BJ (cell line): ENCODE data around the gene KCNH8. TPM values are rescaled to one million over a fixed set of nuclear protein-coding genes. Genes with fewer than 3 reads are reported as not detected.

Experiments
- CTCF ChIA-PET: fragments of 350-600 bp; formaldehyde crosslinking; extraction: SDS; loops from one replicate; lab custom pipeline; 2021; ENCODE audit warnings: antibody characterized with exemption, inconsistent platforms; lab: Yijun Ruan, JAX
- POLR2A ChIA-PET: fragments of 300-600 bp; sonication (Branson Sonifier 250); formaldehyde crosslinking; extraction: SDS; loops from one replicate; lab custom pipeline; 2021; ENCODE audit warnings: antibody characterized with exemption; lab: Charles Lee
- DNase-seq: peaks from one replicate; pipeline ENCODE4 v3.0.0-alpha.2; 2011; ENCODE audit warnings: low read depth
- H3K27me3 ChIP-seq: 2 replicates; pipeline ENCODE4 v1.6.0; 2011; ENCODE audit warnings: low read length; ENCODE audit not compliant: control insufficient read depth, insufficient read depth
- H3K36me3 ChIP-seq: 2 replicates; pipeline ENCODE4 v1.5.1; 2011; ENCODE audit warnings: low read length; ENCODE audit not compliant: control insufficient read depth, insufficient read depth
- H3K4me3 ChIP-seq: 2 replicates; pipeline ENCODE4 v1.5.1; 2011; ENCODE audit warnings: low read depth, mild to moderate bottlenecking, control low read depth, low read length
- CTCF ChIP-seq: IDR thresholded peaks from 2 replicates; pipeline ENCODE4 v1.5.1; 2011; ENCODE audit warnings: low read depth, mild to moderate bottlenecking, control low read depth, inconsistent platforms, low read length, moderate library complexity; ENCODE audit not compliant: insufficient read depth
- polyA plus RNA-seq: library from polyadenylated mRNA; depleted of rRNA; stranded (reverse); fragments of >200 nt; gene quantifications from 2 replicates; pipeline ENCODE4 v1.2.3, GENCODE V29; 2011

Gene KCNH8
- polyA plus RNA-seq, 1 experiment: 0.02 TPM

DNA sequence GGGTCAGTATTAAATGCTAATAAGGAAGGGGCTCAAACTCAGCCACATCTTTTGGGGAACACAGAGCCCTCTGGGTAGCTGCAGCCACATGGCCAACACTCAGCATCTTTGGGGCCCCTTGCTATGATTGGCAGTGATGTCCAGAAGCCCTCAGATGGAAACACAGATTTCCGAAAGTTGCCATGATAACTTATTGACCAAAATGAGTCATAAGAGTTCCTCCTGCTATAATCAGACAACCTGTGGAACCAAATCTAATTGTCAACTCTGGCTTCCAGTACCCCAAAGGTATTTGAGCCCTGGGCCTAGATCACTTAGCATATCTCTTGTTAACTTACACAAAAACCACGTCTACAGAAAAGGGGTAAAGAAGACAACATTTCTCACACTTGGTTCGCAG, 392.2 kb downstream of the KCNH8 start:
- CTCF ChIA-PET: no interaction called here
- no peak for TF ChIP-seq CTCF
- Histone ChIP-seq H3K36me3 (no peaks in the 10 kb centered on the region), H3K4me3 (no peak overlapping the region), H3K27me3 (no peaks in the 10 kb centered on the region)
- POLR2A ChIA-PET: no interaction called here
- DNase-seq: no peak

DNA sequence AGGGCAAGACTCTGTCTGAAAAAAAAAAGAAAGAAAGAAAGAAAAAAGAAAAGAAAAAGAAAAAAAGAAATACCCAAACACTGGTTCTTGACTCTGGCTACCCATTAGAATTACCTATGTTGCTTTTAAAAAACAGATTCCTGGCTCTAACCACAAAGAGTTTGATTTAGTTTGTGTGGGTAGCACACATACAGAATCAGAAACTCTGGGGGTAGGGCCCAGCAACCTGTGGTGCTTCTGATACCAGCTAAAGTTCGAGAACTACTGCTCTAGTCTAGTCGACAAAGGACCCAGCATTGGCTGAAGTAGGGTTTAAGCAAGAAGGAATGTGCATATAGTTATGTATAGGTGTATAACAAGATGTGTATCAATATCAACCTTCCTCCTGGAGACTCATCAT, 393.0 kb downstream of the KCNH8 start:
- no peaks in the 10 kb centered on the region for H3K27me3 ChIP-seq
- no peak overlapping the region for H3K4me3 ChIP-seq
- POLR2A ChIA-PET: no interaction called here
- no peaks in the 10 kb centered on the region for H3K36me3 ChIP-seq
- CTCF ChIA-PET: no interaction called here
- DNase-seq: no peak
- TF ChIP-seq CTCF: no peak

GRCh38 chr3:19543212-19543841, 395.0 kb downstream of the KCNH8 start:
- CTCF ChIA-PET: no interaction called here
- POLR2A ChIA-PET: no interaction called here

DNA sequence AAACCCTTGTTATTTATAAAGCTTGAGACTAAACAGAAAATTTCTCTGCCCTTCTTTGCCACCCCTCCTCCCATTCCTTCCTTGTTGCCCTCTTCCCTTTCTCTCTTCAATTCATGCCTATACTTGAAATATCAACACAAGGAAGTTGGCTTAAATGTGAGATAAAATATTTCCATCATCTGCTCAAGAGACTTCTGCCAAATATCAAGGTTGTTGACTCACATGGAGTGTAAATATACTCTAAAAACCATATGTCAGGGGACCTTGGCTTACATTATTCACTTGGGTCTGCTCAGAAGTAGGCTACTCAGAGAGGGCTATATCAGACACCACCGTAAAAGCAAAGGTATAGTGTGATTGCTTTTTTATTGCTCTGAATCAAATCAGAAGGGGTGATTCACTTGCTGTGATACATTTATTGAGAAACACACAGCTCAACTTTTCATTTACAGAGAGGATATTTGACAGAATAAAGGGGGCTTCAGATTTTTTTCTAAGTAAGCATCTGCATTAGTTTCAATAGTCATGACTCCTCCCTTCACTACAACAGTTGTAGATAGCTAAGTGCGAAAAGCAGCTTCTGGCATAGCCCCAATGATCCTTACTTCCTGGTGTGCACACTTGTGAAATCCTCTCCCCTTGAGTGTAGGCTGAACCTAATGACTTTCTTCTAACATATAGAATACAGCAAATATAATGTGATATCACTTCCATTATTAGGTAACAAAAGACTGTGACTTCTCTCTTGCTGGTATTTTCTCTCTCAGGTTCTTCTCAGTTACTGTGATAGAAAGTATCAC, 399.6 kb downstream of the KCNH8 start:
- no peak for TF ChIP-seq CTCF
- H3K36me3 ChIP-seq: no peaks in the 10 kb centered on the region
- ChIA-PET CTCF (no interaction called here), POLR2A (no interaction called here)
- no peak overlapping the region for H3K4me3 ChIP-seq
- H3K27me3 ChIP-seq: no peaks in the 10 kb centered on the region
- DNase-seq: no peak

More at GRCh38 chr3:19543212-19543841, 395.0 kb downstream of the KCNH8 start:
- Histone ChIP-seq H3K27me3 (no peaks in the 10 kb centered on the region), H3K4me3 (no peak overlapping the region), H3K36me3 (no peaks in the 10 kb centered on the region)
- TF ChIP-seq CTCF: no peak
- DNase-seq: no peak

DNA sequence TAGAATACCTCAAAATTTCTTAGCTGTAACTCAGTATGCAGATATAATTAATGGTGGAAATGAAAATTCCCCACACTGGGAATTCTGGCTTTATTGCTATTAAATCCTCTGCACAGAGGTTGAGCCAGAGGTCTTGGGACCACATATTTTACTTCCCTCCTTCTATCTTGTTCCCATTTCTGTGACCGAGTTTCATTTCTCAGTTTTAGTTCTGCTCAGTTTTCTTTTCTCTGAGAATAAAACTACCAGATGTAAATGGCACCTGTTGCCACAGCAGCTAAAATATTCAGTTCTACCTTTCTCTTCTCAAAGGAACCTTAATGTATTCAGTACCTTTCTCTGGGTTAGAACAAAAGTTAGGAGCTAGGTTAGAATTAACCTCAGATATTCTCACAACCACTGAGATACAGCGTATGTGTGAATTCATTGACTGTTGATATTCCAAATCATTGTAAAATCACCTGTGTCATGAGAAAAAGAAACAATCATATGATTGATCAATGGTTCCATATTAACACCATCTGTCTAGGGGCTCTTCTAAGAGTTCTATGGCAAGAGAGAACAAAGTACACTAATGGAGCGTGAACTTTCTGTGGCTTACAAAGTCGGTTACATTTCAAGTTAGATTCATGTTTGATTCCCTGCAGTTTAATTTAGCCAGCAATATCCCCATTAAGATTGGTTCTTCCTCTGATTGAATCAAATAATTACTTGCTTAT, 411.6 kb downstream of the KCNH8 start:
- POLR2A ChIA-PET: no interaction called here
- H3K4me3 ChIP-seq: no peak overlapping the region
- no peak for TF ChIP-seq CTCF

More for the DNA sequence above, 411.6 kb downstream of the KCNH8 start:
- no peaks in the 10 kb centered on the region for H3K27me3 ChIP-seq
- DNase-seq: no peak
- CTCF ChIA-PET: no interaction called here
- H3K36me3 ChIP-seq: no peaks in the 10 kb centered on the region
